ENCODE results near the gene HMGB4. TPM values are rescaled to one million over a fixed set of nuclear protein-coding genes. Genes with fewer than 3 reads are reported as not detected.
A peak's percentile ranks its signal among the peaks of the same experiment; 100 is the strongest.

Gene HMGB4
- total and polyA plus RNA-seq, 9 of the 15 experiments (the other 6 are each of a cell fraction or from before 2014, with no cell fraction given): not detected

- Histone ChIP-seq H3K9ac (ENCODE audit: insufficient read depth in 1 of 2, low read depth in 2 of 2, low read length in 2 of 2) (no peak overlapping the region), H3K4me2 (ENCODE audit: insufficient read depth, low read length) (no peak overlapping the region), H3K4me3 (no peak overlapping the region), H3K9me3 (replicated peaks; ENCODE audit: control insufficient read depth, insufficient read depth, low read depth, low read length) (no peaks in the 10 kb centered on the region), H3K27me3 (ENCODE audit: control insufficient read depth in 2 of 2, insufficient read depth in 2 of 2, low read length in 2 of 2) (0 out of 5 replicates have a peak, but pooled peaks cover 0 to 3% of the 10 kb centered on the region in 2 experiments), H3K27ac (ENCODE audit: extremely low read depth, low read depth, low read length) (no peak overlapping the region), H4K20me1 (replicated peaks; ENCODE audit: control insufficient read depth, insufficient read depth, low read length) (no peaks in the 10 kb centered on the region), H3K36me3 (ENCODE audit: control insufficient read depth, insufficient read depth, low read length) (no peaks in the 10 kb centered on the region), H3K9me1 (ENCODE audit: control insufficient read depth, insufficient read depth, low read length) (no peaks in the 10 kb centered on the region), H3K79me2 (ENCODE audit: control insufficient read depth, insufficient read depth, low read length) (no peaks in the 10 kb centered on the region), H3K4me1 (replicated peaks in 1 of 2; ENCODE audit: control insufficient read depth in 2 of 2, insufficient read depth in 2 of 2, low read length in 2 of 2) (no peaks in the 10 kb centered on the region), H2AFZ (ENCODE audit: low read depth, low read length) (no peak overlapping the region)
- no peak for TF ChIP-seq MXI1 (IDR thresholded peaks at IDR 0.05; ENCODE audit: low read depth, low read length)
- no peak for TF ChIP-seq RBM14 (IDR thresholded peaks at IDR 0.05; ENCODE audit: borderline replicate concordance, insufficient read depth, low read depth, low read length)
- 0 out of 2 replicates have a peak, but pooled peaks have one; percentile 7 for TF ChIP-seq ZNF316 (IDR thresholded peaks at IDR 0.05)
- no peak for TF ChIP-seq MYC (IDR thresholded peaks at IDR 0.05; ENCODE audit: low read depth, low read length)
- TF ChIP-seq MYC (CRISPR knock-in tag; IDR thresholded peaks at IDR 0.05; ENCODE audit: borderline replicate concordance, low read depth): no peak
- TF ChIP-seq THAP7 (CRISPR knock-in tag; IDR thresholded peaks at IDR 0.05): no peak
- peak; percentile 4; the same call in 1 of the 2 replicates for TF ChIP-seq MAFF (IDR thresholded peaks at IDR 0.05; ENCODE audit: low read length)
- intact Hi-C loops (cut with micrococcal nuclease) (no loop called here), in situ Hi-C loops (cut with MboI) (no loop called here)
- no TSS peak for BruUV-seq (replicated peaks)
- DNase-seq (ENCODE audit: extremely low read depth in 1 of 4, low spot score in 3 of 4) (no peak), ATAC-seq (no peak), FAIRE-seq (no peak)
- CTCF ChIA-PET (ENCODE audit: low intra/inter-chr PET ratio): no interaction called here
- POLR2A ChIA-PET: interaction anchor here (0.5 kb wide), 1 partner anchor 675 kb away, joined by 3 read pairs; no protein-coding TSS in a partner anchor
- 0% methylated on average over 4 of the region's 4 CpGs for WGBS (ENCODE audit: insufficient coverage, low coverage, missing lambda C conversion rate)
Measured at GRCh38 chr1:33848205-33848937, 15.5 kb upstream of the HMGB4 start.

Measured in K562 (cell line).